ENCODE results near the gene PDGFD.

DNA sequence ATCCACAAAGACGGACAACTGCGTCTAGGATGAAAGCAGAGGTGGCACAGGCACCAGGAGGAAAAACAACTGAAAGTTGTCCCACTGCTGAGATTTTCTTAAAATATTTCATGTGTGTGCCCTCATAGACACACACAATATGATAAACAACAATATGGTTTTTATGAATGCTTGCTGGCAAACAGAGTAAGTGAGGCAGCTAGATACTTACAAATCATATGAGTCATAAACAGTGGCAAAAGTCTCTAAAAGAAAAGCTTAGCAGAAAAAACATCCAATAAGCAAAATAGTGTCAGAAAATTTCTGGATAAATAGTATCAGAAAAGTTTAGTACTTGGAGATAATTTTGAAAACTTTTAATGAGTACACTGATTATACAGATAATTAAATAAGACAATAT, 228.7 kb downstream of the PDGFD start:
- TF ChIP-seq EZH2 (IDR thresholded peaks at IDR 0.05; ENCODE audit: borderline replicate concordance, low read depth, low read length, severe bottlenecking) (no peak), POLR2AphosphoS5 (IDR thresholded peaks at IDR 0.05; ENCODE audit: insufficient read depth, low read depth, low read length) (no peak), JUN (IDR thresholded peaks at IDR 0.05; ENCODE audit: borderline replicate concordance, insufficient read depth, insufficient read length, low read depth) (no peak), POLR2A (IDR thresholded peaks at IDR 0.05; ENCODE audit: low read depth, low read length) (no peak), GATA2 (IDR thresholded peaks at IDR 0.05; ENCODE audit: insufficient read depth, insufficient read length, low read depth, low read length) (no peak), FOS (IDR thresholded peaks at IDR 0.05; ENCODE audit: borderline replicate concordance, insufficient read depth, low read length) (no peak), MYC (IDR thresholded peaks at IDR 0.05; ENCODE audit: low read depth, low read length) (no peak)
- TF ChIP-seq, protein P1, sequence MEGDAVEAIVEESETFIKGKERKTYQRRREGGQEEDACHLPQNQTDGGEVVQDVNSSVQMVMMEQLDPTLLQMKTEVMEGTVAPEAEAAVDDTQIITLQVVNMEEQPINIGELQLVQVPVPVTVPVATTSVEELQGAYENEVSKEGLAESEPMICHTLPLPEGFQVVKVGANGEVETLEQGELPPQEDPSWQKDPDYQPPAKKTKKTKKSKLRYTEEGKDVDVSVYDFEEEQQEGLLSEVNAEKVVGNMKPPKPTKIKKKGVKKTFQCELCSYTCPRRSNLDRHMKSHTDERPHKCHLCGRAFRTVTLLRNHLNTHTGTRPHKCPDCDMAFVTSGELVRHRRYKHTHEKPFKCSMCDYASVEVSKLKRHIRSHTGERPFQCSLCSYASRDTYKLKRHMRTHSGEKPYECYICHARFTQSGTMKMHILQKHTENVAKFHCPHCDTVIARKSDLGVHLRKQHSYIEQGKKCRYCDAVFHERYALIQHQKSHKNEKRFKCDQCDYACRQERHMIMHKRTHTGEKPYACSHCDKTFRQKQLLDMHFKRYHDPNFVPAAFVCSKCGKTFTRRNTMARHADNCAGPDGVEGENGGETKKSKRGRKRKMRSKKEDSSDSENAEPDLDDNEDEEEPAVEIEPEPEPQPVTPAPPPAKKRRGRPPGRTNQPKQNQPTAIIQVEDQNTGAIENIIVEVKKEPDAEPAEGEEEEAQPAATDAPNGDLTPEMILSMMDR (IDR thresholded peaks at IDR 0.05; ENCODE audit: extremely low read depth in 1 of 2, insufficient read depth in 1 of 2, low read depth in 1 of 2, low read length in 2 of 2), result no peak
- TF ChIP-seq, protein P2, sequence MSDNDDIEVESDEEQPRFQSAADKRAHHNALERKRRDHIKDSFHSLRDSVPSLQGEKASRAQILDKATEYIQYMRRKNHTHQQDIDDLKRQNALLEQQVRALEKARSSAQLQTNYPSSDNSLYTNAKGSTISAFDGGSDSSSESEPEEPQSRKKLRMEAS (IDR thresholded peaks at IDR 0.05; ENCODE audit: insufficient read depth, insufficient read length), result no peak

Data from endothelial cell of umbilical vein (primary cell).